Cortex of kidney (tissue), 1 donor: ENCODE results near the gene ARHGEF4.

Source experiments
- DNase-seq: peaks from one replicate; lab custom pipeline; 2025; lab: John Stamatoyannopoulos, UW

ARHGEF4 gene, protein sequence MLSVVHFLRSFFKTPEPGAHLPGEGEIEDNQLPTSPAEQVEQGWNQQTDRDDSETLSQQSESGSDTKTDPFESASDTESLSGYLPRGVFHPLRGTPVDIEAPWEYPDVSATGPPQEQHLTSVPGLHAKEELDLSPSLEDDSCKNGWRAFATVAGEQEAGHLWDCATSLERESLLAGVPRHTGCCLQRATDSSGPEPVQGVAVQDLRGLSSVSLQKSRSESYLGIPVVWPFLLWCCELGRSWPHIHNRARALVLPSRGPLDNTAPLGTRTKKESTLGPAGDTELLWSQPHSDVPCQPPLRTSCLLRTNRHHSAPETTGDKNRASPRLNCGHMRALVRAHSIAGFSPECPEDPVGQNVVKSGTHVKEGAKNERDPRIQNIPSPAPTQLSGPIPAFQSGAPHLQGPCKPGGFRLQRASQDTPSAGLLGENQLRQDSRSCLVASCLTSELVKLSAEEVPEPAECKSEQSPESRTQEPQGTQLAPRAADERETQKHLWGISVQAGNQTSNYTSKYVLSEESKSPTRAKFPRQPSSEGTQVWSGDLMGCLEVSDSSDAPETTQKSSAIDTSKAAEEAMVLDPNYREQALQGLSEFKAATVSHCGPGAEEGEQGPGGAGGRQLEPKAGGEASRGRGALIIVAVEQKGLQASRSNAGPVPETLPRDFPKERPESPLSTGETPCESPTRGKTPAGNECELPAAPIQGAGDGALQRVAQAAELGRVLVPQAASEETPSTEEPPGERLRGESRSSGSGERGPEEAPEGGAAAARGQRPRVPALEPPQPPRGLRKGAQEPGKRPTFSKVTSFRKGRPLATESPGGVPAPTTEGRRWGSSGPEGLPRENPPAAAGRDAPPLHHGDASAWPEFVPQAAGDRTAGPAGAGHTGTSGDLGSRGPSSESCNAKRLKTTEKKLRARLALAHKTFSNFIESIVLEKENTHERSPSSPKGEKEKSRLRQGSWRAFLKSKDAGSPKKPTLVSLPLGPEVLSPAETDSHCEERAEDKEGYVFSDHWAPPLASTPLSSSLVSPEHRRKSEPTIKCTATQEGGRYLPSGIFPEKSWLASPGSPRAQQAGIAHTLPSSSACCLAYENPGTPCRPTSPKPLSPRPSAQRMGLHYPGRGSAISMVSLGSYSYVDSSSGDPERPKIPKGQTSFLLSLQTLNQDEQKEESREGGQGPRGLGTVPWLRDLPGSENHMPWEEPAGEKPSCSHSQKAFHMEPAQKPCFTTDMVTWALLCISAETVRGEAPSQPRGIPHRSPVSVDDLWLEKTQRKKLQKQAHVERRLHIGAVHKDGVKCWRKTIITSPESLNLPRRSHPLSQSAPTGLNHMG (N-terminal part only)

DNA sequence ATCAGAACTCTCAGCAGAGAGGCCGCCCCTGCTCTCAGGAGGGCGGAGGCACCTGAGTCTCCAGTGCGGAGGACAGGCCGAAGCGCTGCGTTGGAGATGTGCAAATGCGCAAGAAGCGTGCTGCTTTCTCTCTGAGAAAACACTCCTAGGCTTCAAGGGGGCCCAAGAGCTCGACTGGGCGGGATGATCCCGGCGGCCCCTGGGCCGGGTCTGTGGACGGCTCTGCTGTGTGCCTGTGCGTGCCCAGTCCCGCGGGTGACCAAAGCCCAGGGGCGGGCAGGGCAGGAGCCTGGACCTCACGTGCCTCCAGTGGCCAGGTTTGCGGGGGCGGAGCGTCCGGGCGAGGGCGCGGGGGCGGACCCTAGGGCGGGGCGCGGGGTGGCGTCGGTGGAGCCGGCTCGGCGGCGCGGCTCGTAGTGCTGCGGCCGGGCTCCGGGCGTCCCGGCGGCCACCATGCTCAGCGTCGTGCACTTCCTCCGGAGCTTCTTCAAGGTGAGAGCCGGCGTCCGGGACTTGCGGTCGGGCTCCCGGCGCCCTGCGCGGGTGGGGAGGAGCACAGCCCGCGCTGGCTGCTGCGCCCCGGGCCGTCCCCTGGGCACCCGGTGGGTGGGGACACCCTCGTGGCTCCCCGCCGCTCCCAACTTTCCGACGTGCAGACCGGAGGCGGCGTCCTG lies at the start of gene ARHGEF4:
Gene ARHGEF4 (plus strand): TSS at position 414 of the 674 bp plus-strand sequence. CDS start 40 bp downstream, at position 454.
- no peak for DNase-seq

DNA sequence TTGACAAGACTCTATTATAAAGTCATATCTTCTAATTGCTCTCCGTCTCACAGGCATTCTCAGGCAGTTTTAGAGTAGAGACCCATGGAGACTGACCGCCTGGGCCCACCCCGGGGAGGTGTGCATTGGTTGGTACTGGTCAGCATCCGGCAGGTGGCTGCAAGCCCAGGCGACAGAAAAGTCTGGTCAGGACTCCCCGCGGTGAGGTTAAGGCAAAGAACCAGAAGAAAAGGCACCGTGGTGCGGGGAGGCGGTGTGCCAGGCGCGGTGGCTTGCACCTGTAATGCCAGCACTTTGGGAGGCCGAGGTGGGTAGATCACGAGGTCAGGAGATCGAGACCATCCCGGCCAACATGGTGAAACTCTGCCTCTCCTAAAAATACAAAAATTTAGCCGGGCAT lies 48.9 kb upstream of the ARHGEF4 start:
- DNase-seq: no peak

DNA sequence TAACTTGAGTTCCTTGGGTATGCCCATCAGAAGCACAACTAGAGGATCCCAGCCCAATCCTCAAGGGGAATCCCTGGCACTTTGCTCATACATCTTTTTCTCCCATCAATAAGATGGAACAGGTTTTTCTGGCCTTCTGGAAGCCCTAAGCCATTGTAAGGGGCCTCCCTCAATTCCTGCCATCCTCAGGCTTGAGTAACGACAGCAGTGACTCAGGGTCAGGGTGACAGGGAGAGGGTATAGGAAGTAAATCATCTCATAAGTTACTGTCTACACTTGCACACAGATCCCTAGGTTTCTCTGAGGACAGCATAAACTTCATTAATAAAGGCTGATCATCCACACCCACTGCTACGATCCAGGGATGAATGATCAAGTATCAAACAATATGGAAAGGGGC lies 46.4 kb upstream of the ARHGEF4 start:
- no peak for DNase-seq

DNA sequence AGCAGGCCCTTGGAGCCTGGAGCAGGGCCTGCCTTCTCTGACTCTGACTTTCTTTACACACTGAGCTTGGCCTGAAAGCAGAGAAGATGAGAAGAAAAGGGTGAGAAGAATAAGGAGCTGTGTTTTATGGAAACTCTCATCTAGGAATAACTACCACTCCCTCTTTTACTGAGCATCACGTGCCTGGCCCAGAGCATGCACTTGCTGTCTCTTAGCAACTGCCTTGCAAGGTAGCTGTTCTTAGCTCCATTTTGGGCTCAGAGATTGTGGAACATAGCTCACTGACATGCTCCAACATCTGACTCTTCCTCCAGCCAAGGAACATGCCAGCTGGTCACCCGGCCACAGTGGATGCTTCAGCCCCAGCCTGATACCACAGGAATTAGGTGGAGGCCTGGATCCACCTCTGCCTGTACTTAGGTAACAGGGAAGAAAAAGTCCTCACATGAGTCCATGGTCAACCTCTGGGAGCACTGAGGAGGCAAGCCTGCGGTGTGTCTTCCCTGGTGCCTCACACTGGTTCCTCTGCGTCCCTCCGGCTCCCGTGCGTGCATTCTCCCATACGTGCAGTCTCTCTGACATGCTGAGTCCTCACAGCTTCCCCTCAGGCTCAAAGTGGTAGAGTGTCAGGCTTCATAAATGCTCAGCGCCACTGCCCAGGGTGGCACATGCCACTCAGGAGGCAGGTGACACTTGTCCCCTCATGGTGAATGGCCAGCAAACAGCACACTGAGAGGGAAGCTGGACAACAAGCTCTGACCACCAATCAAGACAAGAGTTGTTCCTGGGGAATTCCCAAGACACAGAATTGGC lies 45.7 kb upstream of the ARHGEF4 start:
- DNase-seq: no peak

DNA sequence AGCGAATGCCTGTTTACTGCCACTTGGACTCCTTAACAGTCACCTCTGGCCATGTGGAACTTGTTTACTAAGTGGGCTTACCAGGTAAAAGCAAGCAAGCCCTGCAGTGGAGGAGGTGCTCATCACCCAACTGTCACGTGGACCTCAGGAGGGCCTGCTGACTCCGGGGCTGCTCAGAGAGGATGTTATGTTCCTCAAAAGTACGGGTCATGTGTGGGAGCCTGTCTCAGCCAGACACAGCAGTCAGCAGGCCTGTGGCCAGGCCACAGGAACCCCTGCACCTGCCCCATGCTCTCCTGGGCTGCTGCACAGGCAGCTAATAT lies 45.1 kb upstream of the ARHGEF4 start:
- DNase-seq: no peak

DNA sequence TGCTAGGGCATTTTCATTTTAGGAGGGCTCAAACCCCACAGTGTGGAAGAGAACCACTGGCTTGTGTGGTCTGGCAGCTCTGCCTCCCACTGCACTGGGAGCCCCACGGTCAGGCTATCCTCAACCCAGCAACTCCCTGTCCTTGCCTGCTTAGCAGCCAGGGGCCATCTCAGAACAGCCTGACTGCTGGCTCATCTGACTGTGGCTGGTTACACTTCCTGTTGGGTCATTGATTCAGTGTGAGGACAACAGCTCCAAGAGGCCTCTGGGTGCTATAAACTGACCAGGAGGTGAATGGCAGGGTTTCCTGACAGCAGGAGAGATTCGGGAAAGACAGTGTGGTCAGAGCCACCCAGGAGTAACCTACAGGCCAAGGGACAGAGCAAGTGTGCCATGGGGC lies 41.3 kb upstream of the ARHGEF4 start:
- no peak for DNase-seq

- DNase-seq: no peak
Observed at GRCh38 chr2:130796290-130796689, 40.4 kb upstream of the ARHGEF4 start.

GRCh38 chr2:130797493-130798435 lies 39.0 kb upstream of the ARHGEF4 start:
- no peak for DNase-seq

- DNase-seq: no peak
Observed at GRCh38 chr2:130798472-130799218, 38.1 kb upstream of the ARHGEF4 start.

GRCh38 chr2:130799295-130799694 lies 37.4 kb upstream of the ARHGEF4 start:
- DNase-seq: no peak

- no peak for DNase-seq
Observed at GRCh38 chr2:130805613-130806012, 31.1 kb upstream of the ARHGEF4 start.

DNA sequence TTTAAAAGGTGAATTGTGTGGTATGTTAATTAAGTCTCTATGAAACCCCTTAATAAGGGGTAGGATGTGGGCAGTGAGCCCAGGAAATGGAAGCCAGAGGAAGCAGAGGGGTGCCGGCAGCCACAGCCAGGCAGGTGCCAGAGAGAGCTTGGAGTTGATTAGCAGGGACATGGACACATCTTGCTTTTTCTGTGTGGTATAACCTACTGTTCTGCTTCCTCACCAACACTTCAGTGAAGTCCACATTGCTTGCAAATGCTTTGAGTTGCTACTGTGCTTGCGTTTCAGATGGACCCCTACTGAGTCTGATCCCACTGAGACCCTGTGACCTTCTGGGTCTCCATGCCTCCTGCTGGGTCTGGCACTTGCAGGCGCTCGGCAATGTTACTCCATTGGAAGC lies 30.3 kb upstream of the ARHGEF4 start:
- DNase-seq: no peak

DNA sequence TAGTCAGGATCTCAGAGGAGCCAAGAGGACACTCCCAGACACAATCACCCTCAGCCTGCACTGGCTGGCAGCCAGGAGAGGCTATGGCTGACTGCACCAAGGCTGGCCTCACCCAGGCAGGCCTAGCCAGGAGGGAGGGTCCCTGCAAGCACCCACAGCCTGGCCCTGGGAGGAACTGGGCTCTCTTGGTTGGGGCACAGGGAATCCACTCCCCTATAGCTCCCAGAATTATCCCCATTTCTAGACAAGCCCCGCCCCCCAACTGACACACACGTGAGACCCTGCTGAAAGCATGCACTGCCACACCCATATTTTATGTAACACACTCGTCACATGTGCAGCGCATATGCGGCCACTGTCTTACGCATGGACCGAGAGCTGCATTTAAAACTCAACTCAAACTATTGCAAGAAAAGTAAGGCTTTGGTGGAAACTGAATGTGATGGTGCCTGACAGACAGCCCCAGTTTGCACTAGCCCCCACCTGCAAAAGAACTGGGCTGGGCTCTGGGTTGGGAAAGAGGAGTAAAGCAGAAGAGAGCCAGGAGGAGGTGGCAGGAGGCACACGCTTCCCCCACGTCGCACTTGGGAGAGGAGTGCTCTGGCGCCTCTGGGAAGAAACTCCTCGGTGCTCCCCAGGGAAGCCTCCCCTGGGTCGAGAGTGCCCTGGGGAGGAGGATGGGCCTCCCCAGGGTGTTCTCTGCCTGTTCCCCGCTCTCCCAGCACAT lies 28.9 kb upstream of the ARHGEF4 start:
- no peak for DNase-seq

DNA sequence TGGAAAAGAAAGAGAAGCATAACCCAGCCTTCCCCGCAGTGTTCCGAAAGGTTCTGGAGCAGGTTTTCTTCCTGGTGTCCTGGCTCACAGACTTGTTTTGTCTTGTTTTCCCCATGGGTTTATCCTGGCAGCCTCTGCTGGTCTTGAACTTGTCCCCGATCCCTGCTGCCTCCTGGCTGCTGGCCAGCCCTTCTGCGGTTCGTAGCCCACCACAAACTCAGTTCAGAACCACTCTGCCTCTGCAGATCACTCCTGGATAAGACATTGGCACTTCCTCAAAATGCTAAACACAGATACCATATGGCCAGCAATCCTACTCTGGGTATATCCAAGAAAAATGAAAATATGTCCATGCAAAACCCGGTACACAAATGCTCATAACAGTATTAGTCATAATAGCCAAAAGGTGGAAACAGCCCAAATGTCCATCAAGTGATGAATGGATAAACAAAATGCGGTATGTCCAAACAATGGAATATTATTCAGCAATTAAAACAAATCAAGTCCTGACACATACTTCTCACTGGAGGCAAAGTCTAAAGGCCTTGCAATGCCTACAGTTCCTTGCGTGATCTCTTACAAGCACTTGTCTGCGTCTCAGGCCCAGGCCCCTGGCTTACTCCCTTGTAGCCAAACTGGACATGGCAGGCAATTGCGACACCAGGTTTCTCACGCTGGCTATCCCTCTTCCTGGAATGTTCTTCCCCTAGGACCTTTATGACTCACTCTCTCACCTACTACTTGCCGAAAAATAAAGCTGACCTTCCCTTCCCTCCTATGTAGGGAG lies 28.0 kb upstream of the ARHGEF4 start:
- no peak for DNase-seq

- no peak for DNase-seq
Observed at GRCh38 chr2:130810490-130810889, 26.2 kb upstream of the ARHGEF4 start.

GRCh38 chr2:130813722-130814121 lies 23.0 kb upstream of the ARHGEF4 start:
- DNase-seq: no peak

- DNase-seq: no peak
Observed at GRCh38 chr2:130814931-130815680, 21.6 kb upstream of the ARHGEF4 start.
